AG04449 (cell line): Measurements from ENCODE around the gene UBE4B.

Source experiments
- CTCF ChIA-PET: fragments of 350-600 bp; formaldehyde crosslinking; extraction: SDS; loops from one replicate; lab custom pipeline; 2021; ENCODE audit warnings: antibody characterized with exemption; lab: Yijun Ruan, JAX
- POLR2A ChIA-PET: fragments of 400-600, 350-600 bp; formaldehyde crosslinking; extraction: SDS; loops from one replicate; lab custom pipeline; 2020; ENCODE audit warnings: antibody characterized with exemption, inconsistent platforms; lab: Yijun Ruan, JAX
- DNase-seq: peaks from one replicate; pipeline ENCODE4 v3.0.0-alpha.2; 2010; ENCODE audit warnings: low read depth, low spot score
- H3K4me3 ChIP-seq: 2 replicates; pipeline ENCODE4 v1.5.1; 2011; ENCODE audit warnings: low read depth, mild to moderate bottlenecking, control low read depth, low read length
- TF ChIP-seq, protein P1 (sequence below): IDR thresholded peaks from one replicate; pipeline ENCODE4 v1.5.1; 2011; ENCODE audit warnings: mild to moderate bottlenecking, moderate library complexity, low read length, control low read depth, inconsistent platforms; ENCODE audit not compliant: insufficient read depth; ENCODE audit errors: missing control alignments

Gene UBE4B

DNA sequence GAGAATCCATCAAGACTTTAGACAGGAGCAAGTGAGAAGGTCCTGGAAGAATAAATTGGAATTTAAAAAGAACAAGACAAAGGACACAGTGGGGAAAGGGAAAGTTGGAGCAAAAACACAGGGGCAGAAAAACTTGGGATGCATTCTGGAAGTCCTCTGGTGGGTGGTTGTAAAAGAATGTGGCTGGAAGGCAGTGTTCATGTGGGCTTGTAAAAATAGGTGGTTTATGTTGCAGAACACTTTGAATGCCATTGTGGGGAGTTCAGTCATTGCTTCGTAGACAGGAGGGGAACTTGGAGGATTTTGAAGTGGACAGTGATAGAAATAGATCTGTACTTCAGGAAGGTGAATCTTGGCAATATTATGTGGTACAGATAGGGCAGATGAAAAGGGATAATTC is 192.8 kb downstream of the UBE4B start:
- POLR2A ChIA-PET: no interaction called here
- TF ChIP-seq, protein P1, sequence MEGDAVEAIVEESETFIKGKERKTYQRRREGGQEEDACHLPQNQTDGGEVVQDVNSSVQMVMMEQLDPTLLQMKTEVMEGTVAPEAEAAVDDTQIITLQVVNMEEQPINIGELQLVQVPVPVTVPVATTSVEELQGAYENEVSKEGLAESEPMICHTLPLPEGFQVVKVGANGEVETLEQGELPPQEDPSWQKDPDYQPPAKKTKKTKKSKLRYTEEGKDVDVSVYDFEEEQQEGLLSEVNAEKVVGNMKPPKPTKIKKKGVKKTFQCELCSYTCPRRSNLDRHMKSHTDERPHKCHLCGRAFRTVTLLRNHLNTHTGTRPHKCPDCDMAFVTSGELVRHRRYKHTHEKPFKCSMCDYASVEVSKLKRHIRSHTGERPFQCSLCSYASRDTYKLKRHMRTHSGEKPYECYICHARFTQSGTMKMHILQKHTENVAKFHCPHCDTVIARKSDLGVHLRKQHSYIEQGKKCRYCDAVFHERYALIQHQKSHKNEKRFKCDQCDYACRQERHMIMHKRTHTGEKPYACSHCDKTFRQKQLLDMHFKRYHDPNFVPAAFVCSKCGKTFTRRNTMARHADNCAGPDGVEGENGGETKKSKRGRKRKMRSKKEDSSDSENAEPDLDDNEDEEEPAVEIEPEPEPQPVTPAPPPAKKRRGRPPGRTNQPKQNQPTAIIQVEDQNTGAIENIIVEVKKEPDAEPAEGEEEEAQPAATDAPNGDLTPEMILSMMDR: no peak
- CTCF ChIA-PET: interaction anchor here (1.2 to 6.1 kb wide), 3 partner anchors 12 to 28 kb away, joined by 3 to 52 read pairs (median 3); partner anchors contain the start of gene KIF1B
- DNase-seq: no peak
- H3K4me3 ChIP-seq: no peak overlapping the region

DNA sequence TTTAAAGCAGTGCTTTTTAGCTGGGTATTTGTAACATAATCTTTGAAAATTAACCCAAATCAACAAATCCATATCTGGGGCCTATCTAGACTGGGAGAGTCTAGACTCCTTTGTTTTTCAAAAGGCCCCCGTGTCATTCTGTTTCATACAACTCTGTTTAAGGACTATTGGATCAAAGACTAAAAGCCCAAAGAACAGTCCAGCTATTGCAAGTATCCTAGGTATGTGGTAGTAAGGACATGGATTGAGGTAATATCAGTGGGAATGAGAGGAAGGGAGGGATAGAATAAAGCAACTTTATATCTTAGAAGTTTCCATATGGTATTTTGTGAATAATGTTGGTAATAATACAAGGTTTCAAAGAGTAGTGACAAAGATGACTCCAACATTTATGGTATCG is 195.8 kb downstream of the UBE4B start:
- no peak for DNase-seq
- CTCF ChIA-PET: interaction anchor here (1.5 to 6.1 kb wide), 3 partner anchors 9 to 278 kb away, joined by 5 to 52 read pairs (median 7); partner anchors contain the start of gene KIF1B
- TF ChIP-seq, protein P1: no peak
- POLR2A ChIA-PET: interaction anchor here (1.0 kb wide), 1 partner anchor 18 kb away, joined by 5 read pairs; the partner anchor contains the start of gene KIF1B
- no peak overlapping the region for H3K4me3 ChIP-seq

DNA sequence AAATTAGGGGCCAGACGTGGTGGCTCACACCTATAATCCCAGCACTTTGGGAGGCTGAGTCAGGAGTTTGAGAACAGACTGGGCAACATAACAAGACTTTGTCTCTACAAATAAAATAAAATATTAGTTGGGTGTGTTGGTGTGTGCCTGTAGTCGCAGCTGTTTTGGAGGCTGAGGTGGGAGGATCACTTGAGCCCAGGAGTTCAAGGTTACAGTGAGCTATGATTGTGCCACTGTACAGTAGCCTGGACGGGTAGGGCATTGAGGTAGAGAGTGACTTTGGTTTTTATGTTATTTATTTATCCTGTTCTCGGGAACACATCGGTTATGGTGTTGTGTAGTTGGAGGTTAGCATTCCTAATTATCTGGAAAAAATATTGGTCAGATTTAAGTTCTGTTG is 197.1 kb downstream of the UBE4B start:
- ChIA-PET POLR2A (no interaction called here), CTCF (no interaction called here)
- TF ChIP-seq, protein P1: no peak
- H3K4me3 ChIP-seq: no peak overlapping the region
- DNase-seq: no peak
